ENCODE measurements around the gene SLC43A2. TPM values are rescaled to one million over a fixed set of nuclear protein-coding genes. Genes with fewer than 3 reads are reported as not detected.

Gene SLC43A2
- total RNA-seq, 1 experiment from 2014 or later, result 12.9 TPM

DNA sequence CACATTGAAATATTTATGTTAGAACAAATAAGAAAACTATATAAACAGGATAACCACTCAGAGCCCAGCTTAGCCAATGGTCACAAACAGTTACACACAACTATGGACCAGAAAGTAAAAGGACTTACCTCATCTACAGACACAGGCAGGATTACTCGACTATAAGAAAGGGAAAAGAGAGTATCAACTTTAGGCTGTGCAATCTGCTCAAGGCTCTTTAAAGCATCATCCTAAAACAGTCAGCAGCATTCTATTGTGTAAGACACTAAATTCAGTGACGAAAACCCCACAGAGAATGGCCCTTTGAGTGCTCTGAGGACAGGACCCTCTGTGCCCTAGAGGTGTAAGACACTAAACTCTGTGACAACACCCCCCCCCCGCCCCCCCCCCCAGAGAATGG is 70.2 kb downstream of the SLC43A2 start:
- Histone ChIP-seq H3K23me2 (ENCODE audit: insufficient read length, low read depth, low read length, poor library complexity, severe bottlenecking) (peaks cover 8% of the 10 kb centered on the region), H3K18ac (ENCODE audit: insufficient read length, low read depth, low read length) (no peak overlapping the region), H3K27ac (ENCODE audit: insufficient read length, low read depth, low read length) (no peak overlapping the region), H3K56ac (ENCODE audit: insufficient read length, low read depth, low read length) (no peak overlapping the region), H3K9ac (ENCODE audit: extremely low read depth, insufficient read length, low read length) (no peak overlapping the region), H3K23ac (ENCODE audit: insufficient read length, low read depth, low read length) (no peak overlapping the region), H4K5ac (ENCODE audit: insufficient read length, low read depth, low read length) (no peak overlapping the region), H3K14ac (ENCODE audit: insufficient read depth, low read length) (no peak overlapping the region), H3K4me2 (ENCODE audit: insufficient read depth, insufficient read length, low read length) (no peak overlapping the region), H4K91ac (ENCODE audit: insufficient read length, low read depth, low read length) (no peak overlapping the region), H3T11ph (ENCODE audit: low read length) (no peak overlapping the region), H2BK20ac (ENCODE audit: low read depth, low read length, poor library complexity, severe bottlenecking) (no peak overlapping the region), H4K8ac (replicated peaks; ENCODE audit: insufficient read length, low read depth, low read length) (no peak overlapping the region), H3K4me1 (ENCODE audit: insufficient read depth, low read length) (0 out of 2 replicates have a peak, but pooled peaks cover 7% of the 10 kb centered on the region), H2AK5ac (ENCODE audit: insufficient read length, low read length) (no peak overlapping the region), H3K27me3 (ENCODE audit: insufficient read depth, low read length) (no peaks in the 10 kb centered on the region), H2BK5ac (ENCODE audit: insufficient read length, low read length) (no peak overlapping the region), H3K79me2 (ENCODE audit: insufficient read depth, low read length) (peaks cover 17% of the 10 kb centered on the region; the same call in 1 of the 2 replicates), H3K79me1 (ENCODE audit: insufficient read depth, low read depth, low read length, poor library complexity, severe bottlenecking) (peaks cover 19% of the 10 kb centered on the region), H3K4ac (ENCODE audit: low read depth, low read length) (no peak overlapping the region), H3K9me3 (ENCODE audit: control insufficient read depth, low read depth, low read length) (no peaks in the 10 kb centered on the region), H2BK15ac (ENCODE audit: low read depth, low read length) (no peak overlapping the region), H2BK120ac (ENCODE audit: low read depth, low read length, poor library complexity, severe bottlenecking) (no peak overlapping the region), H4K20me1 (ENCODE audit: control insufficient read depth, insufficient read depth, insufficient read length) (no peaks in the 10 kb centered on the region), H2AFZ (ENCODE audit: low read length) (no peak overlapping the region), H2BK12ac (ENCODE audit: insufficient read length, low read depth, low read length) (no peak overlapping the region)
- H3K4me1 Mint-ChIP-seq, result peaks cover 25 to 31% of the 10 kb centered on the region in 2 experiments
- H3K9me3 Mint-ChIP-seq, result peaks cover 0 to under 1% of the 10 kb centered on the region in 2 experiments; a peak in 1 of 5 replicates
- DNase-seq, result no peak
- TF ChIP-seq, protein P1, sequence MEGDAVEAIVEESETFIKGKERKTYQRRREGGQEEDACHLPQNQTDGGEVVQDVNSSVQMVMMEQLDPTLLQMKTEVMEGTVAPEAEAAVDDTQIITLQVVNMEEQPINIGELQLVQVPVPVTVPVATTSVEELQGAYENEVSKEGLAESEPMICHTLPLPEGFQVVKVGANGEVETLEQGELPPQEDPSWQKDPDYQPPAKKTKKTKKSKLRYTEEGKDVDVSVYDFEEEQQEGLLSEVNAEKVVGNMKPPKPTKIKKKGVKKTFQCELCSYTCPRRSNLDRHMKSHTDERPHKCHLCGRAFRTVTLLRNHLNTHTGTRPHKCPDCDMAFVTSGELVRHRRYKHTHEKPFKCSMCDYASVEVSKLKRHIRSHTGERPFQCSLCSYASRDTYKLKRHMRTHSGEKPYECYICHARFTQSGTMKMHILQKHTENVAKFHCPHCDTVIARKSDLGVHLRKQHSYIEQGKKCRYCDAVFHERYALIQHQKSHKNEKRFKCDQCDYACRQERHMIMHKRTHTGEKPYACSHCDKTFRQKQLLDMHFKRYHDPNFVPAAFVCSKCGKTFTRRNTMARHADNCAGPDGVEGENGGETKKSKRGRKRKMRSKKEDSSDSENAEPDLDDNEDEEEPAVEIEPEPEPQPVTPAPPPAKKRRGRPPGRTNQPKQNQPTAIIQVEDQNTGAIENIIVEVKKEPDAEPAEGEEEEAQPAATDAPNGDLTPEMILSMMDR (conservative IDR thresholded peaks at IDR 0.05), result no peak
- H3K4me3 Mint-ChIP-seq, result no peak overlapping the region
- peaks cover 10% of the 10 kb centered on the region for H3K27me3 Mint-ChIP-seq (ENCODE audit: low read depth)
- H3K36me3 Mint-ChIP-seq (ENCODE audit: insufficient read depth in 1 of 3, low read depth in 3 of 3), result peaks cover 3 to 27% (median 8%) of the 10 kb centered on the region in 3 experiments; a peak in 4 of 7 replicates
- WGBS (ENCODE audit: extremely low coverage, insufficient read length, low lambda C conversion rate), result no CpG with 5 or more reads among the region's 3 CpGs
- H3K27ac Mint-ChIP-seq, result no peak overlapping the region

Data from H9 (cell line).